ENCODE data around the gene SP3. TPM values are rescaled to one million over a fixed set of nuclear protein-coding genes. Genes with fewer than 3 reads are reported as not detected.

SP3 gene
- polyA plus RNA-seq, 2 of the 4 experiments (the other 2 are of a cell fraction): 40.1 to 83.1 TPM

DNA sequence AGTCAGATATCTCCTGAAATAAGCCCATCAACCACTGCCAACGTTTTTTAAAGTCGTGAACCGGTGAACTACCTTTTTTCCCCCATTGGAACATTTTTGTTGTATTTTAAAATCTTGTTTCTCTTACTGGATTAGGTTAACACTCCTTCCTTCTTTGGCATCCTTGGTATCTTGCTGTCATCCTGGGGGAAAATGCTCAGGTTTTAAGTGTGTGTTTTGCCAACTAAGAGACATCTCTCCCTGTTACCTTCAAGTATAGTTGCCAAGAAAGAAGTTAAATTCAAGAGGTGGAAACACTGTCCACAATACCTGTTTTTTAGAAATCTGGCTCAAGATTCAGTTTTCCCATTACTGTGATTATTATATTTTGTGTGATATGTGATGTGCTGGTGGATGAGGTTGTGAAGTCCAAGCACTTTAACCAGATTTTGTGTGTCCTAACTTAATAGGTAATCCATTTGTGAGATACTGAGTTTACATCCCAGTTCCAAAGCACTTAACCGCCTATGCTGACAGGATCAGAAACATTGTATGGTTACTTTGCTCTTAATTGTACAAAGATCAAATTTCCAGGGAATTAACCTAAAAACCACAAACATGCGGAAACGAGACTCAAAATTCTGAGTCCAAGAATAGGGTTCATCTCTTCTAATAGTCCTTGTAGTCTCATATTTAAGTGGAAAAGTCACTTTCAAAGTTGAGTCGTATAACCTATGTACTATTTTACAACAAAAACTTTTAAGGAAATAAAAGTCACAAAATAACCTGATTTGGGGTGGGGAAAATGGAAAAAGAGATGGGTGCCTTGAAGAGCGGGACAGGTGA is 1.3 kb upstream of the SP3 start (continued):
- TF ChIP-seq, protein P1, sequence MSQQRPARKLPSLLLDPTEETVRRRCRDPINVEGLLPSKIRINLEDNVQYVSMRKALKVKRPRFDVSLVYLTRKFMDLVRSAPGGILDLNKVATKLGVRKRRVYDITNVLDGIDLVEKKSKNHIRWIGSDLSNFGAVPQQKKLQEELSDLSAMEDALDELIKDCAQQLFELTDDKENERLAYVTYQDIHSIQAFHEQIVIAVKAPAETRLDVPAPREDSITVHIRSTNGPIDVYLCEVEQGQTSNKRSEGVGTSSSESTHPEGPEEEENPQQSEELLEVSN (IDR thresholded peaks at IDR 0.05; ENCODE audit: borderline replicate concordance, low read depth): no peak
- TF ChIP-seq HOXA7 (CRISPR knock-in tag; IDR thresholded peaks at IDR 0.05) (no peak), NR3C1 (IDR thresholded peaks at IDR 0.05) (no peak)

DNA sequence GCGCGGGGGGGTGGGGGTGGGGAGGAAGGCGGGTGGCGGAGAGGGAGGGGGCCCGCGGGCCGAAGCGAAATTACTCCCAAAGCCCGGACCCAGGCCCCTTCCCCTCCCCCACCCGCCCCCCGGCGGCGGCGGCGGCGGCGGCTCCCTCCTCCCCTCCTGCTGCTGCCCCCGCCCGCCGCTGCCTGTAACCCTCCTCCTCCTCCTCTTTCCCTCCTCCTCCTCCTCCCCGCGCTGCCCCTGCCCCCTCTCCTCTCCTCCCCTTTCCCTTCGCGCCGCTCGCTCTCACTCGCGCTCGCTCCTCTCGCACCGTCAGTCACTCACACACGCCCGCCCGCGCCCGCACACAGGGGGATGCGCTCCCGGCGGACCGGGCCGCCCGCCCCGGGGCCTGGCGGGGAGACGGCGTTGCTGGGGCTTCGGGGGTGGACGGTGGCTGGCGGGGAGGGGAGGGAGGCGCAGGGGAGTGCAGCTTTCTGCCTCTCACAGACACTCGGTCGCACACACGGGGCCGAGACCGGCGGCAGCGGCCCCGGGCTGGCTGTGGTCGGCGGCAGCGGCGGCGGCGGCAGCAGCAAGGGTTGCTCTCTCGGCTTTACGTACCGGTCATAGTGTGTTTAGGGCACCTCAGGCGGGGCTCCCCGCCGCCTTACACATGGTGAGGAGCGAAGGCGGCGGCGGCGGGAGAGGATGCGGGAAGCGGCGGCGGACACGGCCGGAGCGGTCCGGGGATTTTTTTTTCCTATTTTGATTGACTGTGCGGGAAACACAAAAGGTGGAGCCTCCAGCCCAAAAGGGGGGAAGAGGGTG is 405 bp downstream of the SP3 start:
- peak overlapping the region; percentile 99 for H3K4me3 ChIP-seq
- peaks cover 24% of the 10 kb centered on the region for H3K4me1 ChIP-seq
- H3K9me3 ChIP-seq: peaks cover 7% of the 10 kb centered on the region; the same call in 1 of the 3 replicates
- CTCF ChIA-PET: no interaction called here
- WGBS (ENCODE audit: missing lambda C conversion rate): under 1% methylated on average over 20 of the region's 84 CpGs
- no peak for TF ChIP-seq JUNB (IDR thresholded peaks at IDR 0.05)
- no peak for TF ChIP-seq ZSCAN20 (CRISPR knock-in tag; IDR thresholded peaks at IDR 0.05)
- TF ChIP-seq, protein P2, sequence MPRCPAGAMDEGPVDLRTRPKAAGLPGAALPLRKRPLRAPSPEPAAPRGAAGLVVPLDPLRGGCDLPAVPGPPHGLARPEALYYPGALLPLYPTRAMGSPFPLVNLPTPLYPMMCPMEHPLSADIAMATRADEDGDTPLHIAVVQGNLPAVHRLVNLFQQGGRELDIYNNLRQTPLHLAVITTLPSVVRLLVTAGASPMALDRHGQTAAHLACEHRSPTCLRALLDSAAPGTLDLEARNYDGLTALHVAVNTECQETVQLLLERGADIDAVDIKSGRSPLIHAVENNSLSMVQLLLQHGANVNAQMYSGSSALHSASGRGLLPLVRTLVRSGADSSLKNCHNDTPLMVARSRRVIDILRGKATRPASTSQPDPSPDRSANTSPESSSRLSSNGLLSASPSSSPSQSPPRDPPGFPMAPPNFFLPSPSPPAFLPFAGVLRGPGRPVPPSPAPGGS (IDR thresholded peaks at IDR 0.05): peak; percentile 37; the same call in 1 of the 3 replicates
- TF ChIP-seq PHF8 (IDR thresholded peaks at IDR 0.05; ENCODE audit: borderline replicate concordance, low read depth): peak; percentile 75; the same call in 1 of the 2 replicates
- TF ChIP-seq, protein P3, sequence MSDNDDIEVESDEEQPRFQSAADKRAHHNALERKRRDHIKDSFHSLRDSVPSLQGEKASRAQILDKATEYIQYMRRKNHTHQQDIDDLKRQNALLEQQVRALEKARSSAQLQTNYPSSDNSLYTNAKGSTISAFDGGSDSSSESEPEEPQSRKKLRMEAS (IDR thresholded peaks at IDR 0.05): peak; percentile 63; the same call in 1 of the 2 replicates
- TF ChIP-seq GATA3 (IDR thresholded peaks at IDR 0.05; ENCODE audit: borderline replicate concordance): peak; percentile 35; the same call in 1 of the 2 replicates
- TF ChIP-seq POLR2A (IDR thresholded peaks at IDR 0.05; ENCODE audit: low read length): peak; percentile 83
- peak in 1 of 2 experiments; percentile 56; a peak in 3 of 5 replicates for TF ChIP-seq JUN (IDR thresholded peaks at IDR 0.05)
- 0 out of 2 replicates have a peak, but pooled peaks have one; percentile 11 for TF ChIP-seq HOXB5 (CRISPR knock-in tag; IDR thresholded peaks at IDR 0.05)
- no peak for FAIRE-seq
- peak in 1 of 2 experiments; percentile 90 for DNase-seq (ENCODE audit: low read depth in 1 of 2, low spot score in 1 of 2)
- H3K27ac ChIP-seq: peak overlapping the region; percentile 100
- POLR2A ChIA-PET: interaction anchor here (0.5 to 1.5 kb wide), 13 partner anchors 67 to 376 kb away, joined by 3 to 12 read pairs (median 4); no protein-coding TSS in a partner anchor
- H3K4me2 ChIP-seq: peak overlapping the region; percentile 58
- ATAC-seq: peak; percentile 62 to 66

DNA sequence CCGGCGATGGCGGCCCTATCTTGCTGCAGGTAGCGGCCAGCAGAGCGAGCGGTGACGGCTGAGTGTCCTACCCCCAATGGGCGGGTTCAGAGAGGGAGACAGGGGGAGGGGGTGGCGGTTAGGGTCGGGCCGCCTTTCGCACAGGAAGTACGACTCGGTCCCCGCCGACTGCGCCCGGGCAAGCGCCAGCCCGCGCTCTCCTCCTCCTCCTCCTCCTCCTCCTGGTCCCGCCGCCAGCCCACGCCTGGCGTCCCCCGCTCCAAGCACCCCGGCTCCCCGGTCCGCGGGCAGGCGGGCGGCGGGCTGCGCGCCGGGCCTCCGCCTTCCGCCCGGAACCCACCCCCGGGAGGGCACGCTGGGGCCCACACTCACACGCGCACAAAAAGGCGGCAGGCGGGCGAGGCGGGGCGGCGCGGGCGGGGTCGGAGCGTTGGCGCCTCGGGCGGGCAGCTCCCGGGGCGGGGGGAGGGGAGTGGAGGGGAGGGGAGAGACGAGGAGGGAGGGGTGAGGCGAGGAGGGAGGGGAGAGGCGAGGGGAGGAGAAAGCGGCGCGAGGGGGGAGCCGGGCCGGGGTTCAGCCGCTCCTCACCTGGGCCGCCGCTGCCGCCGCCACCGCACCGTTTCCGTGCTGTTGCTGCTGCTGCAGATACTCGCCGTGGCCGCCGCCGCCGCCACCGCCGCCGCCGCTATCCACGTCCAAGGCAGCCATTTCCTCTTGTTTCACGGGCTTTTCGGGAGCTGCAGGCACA is 1.2 kb downstream of the SP3 start:
- FAIRE-seq (no peak), ATAC-seq (peak; percentile 60 to 70), DNase-seq (ENCODE audit: low read depth in 1 of 2, low spot score in 1 of 2) (peak; percentile 61 to 95)
- ChIA-PET POLR2A (interaction anchor here (0.5 to 1.3 kb wide), 18 partner anchors 11 to 1409 kb away, joined by 3 to 8 read pairs (median 4); no protein-coding TSS in a partner anchor), CTCF (no interaction called here)
- peaks cover 30% of the 10 kb centered on the region for H3K4me1 ChIP-seq
- peak overlapping the region; percentile 87; the same call in 2 of the 3 replicates for H3K4me2 ChIP-seq
- peak overlapping the region; percentile 99 for H3K4me3 ChIP-seq
- no CpG with 5 or more reads among the region's 87 CpGs for WGBS (ENCODE audit: missing lambda C conversion rate)
- H3K9me3 ChIP-seq: peaks cover 7% of the 10 kb centered on the region; the same call in 1 of the 3 replicates
- peak overlapping the region; percentile 100 for H3K27ac ChIP-seq
- TF ChIP-seq, protein P3 (IDR thresholded peaks at IDR 0.05): peak; percentile 73
- TF ChIP-seq SMC3 (IDR thresholded peaks at IDR 0.05): peak; percentile 18; the same call in 1 of the 3 replicates
- TF ChIP-seq, protein P1 (IDR thresholded peaks at IDR 0.05; ENCODE audit: borderline replicate concordance, low read depth): peak; percentile 74
- TF ChIP-seq BHLHE40 (IDR thresholded peaks at IDR 0.05; ENCODE audit: low read depth, low read length): no peak
- TF ChIP-seq, protein P2 (IDR thresholded peaks at IDR 0.05): peak; percentile 77; the same call in 2 of the 3 replicates
- TF ChIP-seq MYC (IDR thresholded peaks at IDR 0.05; ENCODE audit: borderline replicate concordance, low read length): peak; percentile 41; the same call in 1 of the 2 replicates
- TF ChIP-seq ZSCAN20 (CRISPR knock-in tag; IDR thresholded peaks at IDR 0.05): no peak
- TF ChIP-seq NPAS2 (CRISPR knock-in tag; IDR thresholded peaks at IDR 0.05; ENCODE audit: borderline replicate concordance): no peak
- TF ChIP-seq PHF8 (IDR thresholded peaks at IDR 0.05; ENCODE audit: borderline replicate concordance, low read depth): peak; percentile 87
- no peak for TF ChIP-seq FOSL2 (IDR thresholded peaks at IDR 0.05)
- 0 out of 2 replicates have a peak, but pooled peaks have one; percentile 2 for TF ChIP-seq FOSL2 (CRISPR knock-in tag; IDR thresholded peaks at IDR 0.05)
- TF ChIP-seq JUN (IDR thresholded peaks at IDR 0.05): peak; percentile 39 to 87; a peak in 3 of 5 replicates
- peak; percentile 59 for TF ChIP-seq POLR2A (IDR thresholded peaks at IDR 0.05; ENCODE audit: low read length)
- TF ChIP-seq EP300 (IDR thresholded peaks at IDR 0.05): peak in 1 of 2 experiments; percentile 22; a peak in 1 of 5 replicates
- TF ChIP-seq HOXB5 (CRISPR knock-in tag; IDR thresholded peaks at IDR 0.05): 0 out of 2 replicates have a peak, but pooled peaks have one; percentile 54
- no peak for TF ChIP-seq CBX8 (IDR thresholded peaks at IDR 0.05)
